Measurements from ENCODE around the gene ZNF511. TPM values are rescaled to one million over a fixed set of nuclear protein-coding genes. Genes with fewer than 3 reads are reported as not detected.

Gene ZNF511
- total RNA-seq, 1 donor from 2014 or later: 25.5 TPM

- H3K36me3 Mint-ChIP-seq (ENCODE audit: low read depth, unreplicated experiment): peaks cover 5% of the 10 kb centered on the region
- no peak for TF ChIP-seq EZH2 (IDR thresholded peaks at IDR 0.05; ENCODE audit: insufficient read depth, low read length)
- TF ChIP-seq, protein P1, sequence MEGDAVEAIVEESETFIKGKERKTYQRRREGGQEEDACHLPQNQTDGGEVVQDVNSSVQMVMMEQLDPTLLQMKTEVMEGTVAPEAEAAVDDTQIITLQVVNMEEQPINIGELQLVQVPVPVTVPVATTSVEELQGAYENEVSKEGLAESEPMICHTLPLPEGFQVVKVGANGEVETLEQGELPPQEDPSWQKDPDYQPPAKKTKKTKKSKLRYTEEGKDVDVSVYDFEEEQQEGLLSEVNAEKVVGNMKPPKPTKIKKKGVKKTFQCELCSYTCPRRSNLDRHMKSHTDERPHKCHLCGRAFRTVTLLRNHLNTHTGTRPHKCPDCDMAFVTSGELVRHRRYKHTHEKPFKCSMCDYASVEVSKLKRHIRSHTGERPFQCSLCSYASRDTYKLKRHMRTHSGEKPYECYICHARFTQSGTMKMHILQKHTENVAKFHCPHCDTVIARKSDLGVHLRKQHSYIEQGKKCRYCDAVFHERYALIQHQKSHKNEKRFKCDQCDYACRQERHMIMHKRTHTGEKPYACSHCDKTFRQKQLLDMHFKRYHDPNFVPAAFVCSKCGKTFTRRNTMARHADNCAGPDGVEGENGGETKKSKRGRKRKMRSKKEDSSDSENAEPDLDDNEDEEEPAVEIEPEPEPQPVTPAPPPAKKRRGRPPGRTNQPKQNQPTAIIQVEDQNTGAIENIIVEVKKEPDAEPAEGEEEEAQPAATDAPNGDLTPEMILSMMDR (IDR thresholded peaks at IDR 0.05; ENCODE audit: insufficient read depth, low read depth, low read length): no peak
- H3K27ac Mint-ChIP-seq (ENCODE audit: unreplicated experiment): no peak overlapping the region
- peaks cover 15% of the 10 kb centered on the region for H3K4me1 Mint-ChIP-seq (ENCODE audit: low read depth, unreplicated experiment)
- H3K4me3 ChIP-seq (ENCODE audit: insufficient read depth, low read depth, low read length): no peak overlapping the region
- peaks cover 4% of the 10 kb centered on the region for H3K27me3 Mint-ChIP-seq (ENCODE audit: low read depth, unreplicated experiment)
- no peak overlapping the region for H3K4me3 Mint-ChIP-seq (ENCODE audit: unreplicated experiment)
- peaks cover 28% of the 10 kb centered on the region for H4K20me1 ChIP-seq (ENCODE audit: insufficient read depth, low read length)
- H3K36me3 ChIP-seq (ENCODE audit: insufficient read depth, low read length): peaks cover 4% of the 10 kb centered on the region
- no peaks in the 10 kb centered on the region for H3K9me3 ChIP-seq (ENCODE audit: insufficient read depth, low read depth, low read length)
- peaks cover 3% of the 10 kb centered on the region for H3K27me3 ChIP-seq (ENCODE audit: insufficient read depth, low read length)
- H3K79me2 ChIP-seq (ENCODE audit: insufficient read depth, low read length): no peaks in the 10 kb centered on the region
- FAIRE-seq (no peak), DNase-seq (ENCODE audit: low read depth) (no peak)
- H3K9ac ChIP-seq (ENCODE audit: low read length): no peak overlapping the region
- H2AFZ ChIP-seq (ENCODE audit: low read depth, low read length): no peak overlapping the region
- H3K27ac ChIP-seq (ENCODE audit: low read depth, low read length): peak overlapping the region; percentile 2
- H3K4me1 ChIP-seq (ENCODE audit: insufficient read depth, low read length): peaks cover 23% of the 10 kb centered on the region
- no peaks in the 10 kb centered on the region for H3K9me3 Mint-ChIP-seq (ENCODE audit: unreplicated experiment)
- H3K4me2 ChIP-seq (ENCODE audit: low read length): peak overlapping the region; percentile 45
Observed at GRCh38 chr10:133279326-133280226, 29.1 kb upstream of the ZNF511 start.

GRCh38 chr10:133280391-133281059, 28.2 kb upstream of the ZNF511 start:
- no peak overlapping the region for H3K4me2 ChIP-seq (ENCODE audit: low read length)
- no peaks in the 10 kb centered on the region for H3K79me2 ChIP-seq (ENCODE audit: insufficient read depth, low read length)
- H3K9me3 ChIP-seq (ENCODE audit: insufficient read depth, low read depth, low read length): no peaks in the 10 kb centered on the region
- no peak for DNase-seq (ENCODE audit: low read depth)
- no peaks in the 10 kb centered on the region for H3K9me3 Mint-ChIP-seq (ENCODE audit: unreplicated experiment)
- peaks cover 15% of the 10 kb centered on the region for H3K4me1 Mint-ChIP-seq (ENCODE audit: low read depth, unreplicated experiment)
- H3K27ac ChIP-seq (ENCODE audit: low read depth, low read length): no peak overlapping the region
- TF ChIP-seq, protein P1 (IDR thresholded peaks at IDR 0.05; ENCODE audit: insufficient read depth, low read depth, low read length): no peak
- no peak for TF ChIP-seq EZH2 (IDR thresholded peaks at IDR 0.05; ENCODE audit: insufficient read depth, low read length)
- peaks cover 4% of the 10 kb centered on the region for H3K27me3 Mint-ChIP-seq (ENCODE audit: low read depth, unreplicated experiment)
- H3K9ac ChIP-seq (ENCODE audit: low read length): no peak overlapping the region
- H2AFZ ChIP-seq (ENCODE audit: low read depth, low read length): no peak overlapping the region
- H3K36me3 Mint-ChIP-seq (ENCODE audit: low read depth, unreplicated experiment): peaks cover 7% of the 10 kb centered on the region
- H3K4me1 ChIP-seq (ENCODE audit: insufficient read depth, low read length): peaks cover 17% of the 10 kb centered on the region
- no peak for FAIRE-seq
- no peak overlapping the region for H3K4me3 ChIP-seq (ENCODE audit: insufficient read depth, low read depth, low read length)
- no peak overlapping the region for H3K27ac Mint-ChIP-seq (ENCODE audit: unreplicated experiment)
- H3K27me3 ChIP-seq (ENCODE audit: insufficient read depth, low read length): peaks cover 3% of the 10 kb centered on the region
- H3K4me3 Mint-ChIP-seq (ENCODE audit: unreplicated experiment): no peak overlapping the region
- peaks cover 6% of the 10 kb centered on the region for H3K36me3 ChIP-seq (ENCODE audit: insufficient read depth, low read length)
- H4K20me1 ChIP-seq (ENCODE audit: insufficient read depth, low read length): peaks cover 30% of the 10 kb centered on the region
